NCI-H1092 treated with DMSO at 0.1 percent for 48 hours (cell line): ENCODE measurements around the gene RNF32.
A peak's percentile ranks its signal among the peaks of the same experiment; 100 is the strongest.

Experiments used
- DNase-seq: peaks from one replicate; lab custom pipeline; 2025; lab: John Stamatoyannopoulos, UW

The RNF32 gene

DNA sequence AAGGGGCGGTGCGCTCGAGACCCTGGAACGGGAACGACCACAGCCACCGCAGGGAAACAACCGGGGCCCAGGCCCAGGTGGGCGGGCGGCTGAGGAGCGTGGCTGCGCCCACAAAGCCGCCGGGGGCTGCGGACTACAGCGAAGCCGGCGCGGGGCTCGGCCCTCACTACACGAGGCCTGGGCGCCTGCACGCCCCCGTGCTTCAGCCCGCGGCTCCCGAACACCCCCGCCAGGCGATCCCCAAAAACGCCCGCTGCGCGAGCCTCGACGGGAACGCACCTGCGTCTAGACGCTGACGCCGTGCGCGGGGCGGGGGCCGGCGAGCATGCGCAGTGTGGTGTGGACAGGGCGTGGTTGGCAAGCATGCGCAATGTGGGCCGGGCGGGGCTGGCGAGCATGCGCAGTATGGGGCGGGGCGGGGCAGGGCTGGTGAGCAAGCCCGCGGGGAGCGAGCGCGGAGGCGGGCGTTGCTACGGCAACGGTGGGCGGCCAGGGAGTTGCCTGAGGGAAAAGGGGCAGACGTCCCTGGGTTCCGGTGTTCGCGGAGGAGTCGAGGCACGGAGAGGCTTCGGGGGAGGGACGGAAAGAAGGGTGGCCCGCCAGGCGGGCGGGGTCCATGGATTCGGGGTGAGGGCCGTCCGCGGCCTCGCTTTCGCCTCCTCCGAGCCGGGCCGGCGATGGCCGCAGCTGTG is at the start of gene RNF32:
TSS of gene RNF32 (plus strand) at position 518 of the 692 bp plus-strand sequence. CDS start 3,104 bp downstream, outside the sequence.
- peak; percentile 84 for DNase-seq

DNA sequence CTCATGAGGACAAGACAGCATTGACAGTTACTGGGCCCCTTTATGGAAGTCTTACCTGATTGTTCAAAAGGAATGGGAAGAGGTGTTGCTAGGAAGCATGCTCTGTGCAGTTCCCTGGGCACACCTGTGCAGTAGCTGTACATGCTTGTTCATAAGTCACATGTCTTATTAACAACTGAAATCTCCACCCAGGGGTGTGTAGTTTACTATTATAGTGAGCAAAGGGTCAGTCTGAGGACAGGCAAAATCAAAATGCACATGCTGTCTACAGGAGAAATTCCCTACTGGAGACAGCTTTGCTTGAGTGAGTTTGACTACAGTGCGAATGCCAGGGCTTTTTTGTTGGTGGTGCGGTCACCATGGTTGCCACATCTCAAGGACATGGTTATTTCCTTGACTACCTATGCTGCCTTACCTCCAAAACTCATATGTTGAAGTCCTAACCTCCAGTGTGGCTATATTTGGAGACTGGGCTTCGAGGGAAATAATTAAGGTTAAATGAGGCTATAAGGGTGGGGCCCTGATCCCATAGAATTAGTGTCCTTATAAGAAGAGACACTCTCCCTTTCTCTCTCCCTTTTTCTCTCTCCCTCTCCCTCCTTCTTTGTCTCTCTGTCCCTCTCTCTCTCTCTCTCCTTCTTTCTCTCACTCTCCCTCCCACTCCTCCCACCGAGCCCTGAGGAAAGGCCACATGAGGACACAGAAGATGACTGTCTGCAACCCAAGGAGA is 48.3 kb upstream of the RNF32 start:
- no peak for DNase-seq

DNA sequence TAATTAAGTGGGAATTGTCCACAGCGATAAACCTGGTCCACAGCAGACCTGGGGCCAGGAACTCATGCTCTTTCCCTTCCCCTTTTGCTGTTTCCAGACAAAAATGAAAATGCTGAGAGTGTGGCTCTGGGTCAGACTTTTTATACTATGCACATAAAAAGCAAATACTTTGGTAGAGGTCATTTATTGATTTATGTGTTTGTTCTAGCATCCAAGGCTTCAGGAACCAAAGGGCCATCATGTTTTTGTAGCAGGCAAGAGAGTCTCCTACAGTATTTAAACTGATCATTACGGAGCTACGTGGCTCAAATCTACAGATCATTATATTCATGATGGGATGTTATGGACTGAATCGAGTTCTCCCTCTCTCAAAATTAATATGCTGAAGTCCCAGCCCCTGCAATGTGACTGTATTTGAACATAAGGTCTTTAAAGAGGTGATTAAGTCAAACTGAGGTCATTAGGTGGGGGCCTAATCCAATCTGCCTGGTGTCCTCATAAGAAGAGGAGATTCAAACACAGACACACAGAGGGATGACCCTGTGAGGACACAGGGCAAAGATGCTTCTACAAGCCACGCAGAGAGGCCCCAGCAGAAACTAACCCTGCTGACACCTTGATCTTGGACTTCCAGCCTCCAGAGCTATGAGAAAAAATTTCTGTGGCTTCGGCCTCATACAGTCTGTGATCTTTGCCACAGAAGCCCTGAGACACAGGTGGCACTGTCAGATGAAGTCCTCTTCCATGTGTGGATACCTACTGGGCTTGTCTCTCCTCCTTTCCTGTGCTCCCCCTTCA is 46.1 kb upstream of the RNF32 start:
- DNase-seq: no peak

DNA sequence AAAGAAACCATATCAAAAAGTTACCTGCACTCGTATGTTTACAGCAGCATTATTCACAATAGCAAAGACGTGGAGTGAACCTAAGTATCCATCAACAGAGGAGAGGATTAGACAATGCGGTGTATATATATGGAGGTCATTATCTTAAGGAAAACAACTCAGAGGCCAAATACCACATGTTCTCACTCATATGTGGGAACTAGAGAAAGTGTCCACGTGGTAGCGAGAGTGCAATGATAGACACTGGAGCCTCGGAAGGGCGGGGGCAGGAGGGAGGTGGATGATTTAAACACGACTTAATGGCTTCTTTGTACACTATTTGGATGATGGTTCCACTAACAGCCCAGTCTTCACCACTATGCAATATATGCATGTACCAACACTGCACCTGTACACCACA is 40.1 kb upstream of the RNF32 start:
- DNase-seq: no peak

DNA sequence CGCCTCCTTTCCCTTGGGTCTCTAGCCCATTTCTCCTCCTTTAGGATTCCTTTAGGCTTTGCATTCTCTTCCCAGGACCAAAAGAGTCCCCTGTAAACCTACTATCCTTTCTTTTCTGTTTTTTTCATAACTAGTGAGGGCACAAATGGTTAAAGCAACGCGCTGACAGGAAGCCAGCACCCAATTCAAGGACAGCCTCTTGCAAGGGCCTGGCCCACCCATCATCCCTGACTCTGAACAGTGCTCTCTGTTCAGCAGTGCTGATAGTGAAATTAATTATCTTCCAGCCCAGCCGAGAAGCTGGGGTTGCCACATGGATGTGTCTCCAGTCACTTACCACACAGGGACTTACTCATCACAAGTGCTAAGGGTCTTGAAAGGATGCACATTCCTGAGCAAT is 38.3 kb upstream of the RNF32 start:
- DNase-seq: no peak

DNA sequence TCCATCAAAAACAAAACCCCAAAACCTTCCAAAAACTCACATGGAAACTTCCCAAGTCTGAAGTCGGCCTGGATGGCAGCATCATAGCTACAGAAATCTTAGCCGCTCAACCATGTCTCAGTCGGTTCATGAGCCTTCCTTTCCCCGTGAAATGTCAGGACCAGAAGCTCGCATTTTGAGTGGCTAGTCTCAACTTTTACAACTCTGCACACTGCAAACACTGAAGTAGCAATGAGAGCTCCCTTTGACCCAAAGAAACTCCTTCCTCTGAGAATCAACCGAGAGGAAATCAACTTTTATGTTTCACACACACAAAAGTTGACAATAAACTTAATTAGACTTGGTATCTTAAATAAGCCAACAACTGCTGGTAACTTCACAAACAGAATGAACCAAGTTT is 37.6 kb upstream of the RNF32 start:
- DNase-seq: no peak

DNA sequence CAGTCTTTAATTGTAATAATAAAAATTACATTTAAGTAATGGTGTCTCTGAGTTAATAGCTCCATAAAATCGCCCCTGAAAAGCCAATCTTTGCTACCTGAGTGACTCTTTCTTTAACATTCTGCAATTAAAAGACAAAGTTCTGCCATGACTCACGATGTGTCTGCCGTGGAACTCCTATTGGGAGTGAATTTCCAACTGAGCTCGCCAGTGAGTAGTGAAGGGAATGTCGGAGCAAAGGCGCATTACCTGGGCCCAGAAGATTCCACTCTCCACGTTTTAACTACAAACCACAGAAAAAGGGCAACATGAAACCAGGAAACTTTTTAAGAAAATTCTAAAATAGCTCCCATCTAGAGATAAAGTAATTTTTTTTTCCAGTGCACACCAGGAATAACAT is 36.9 kb upstream of the RNF32 start:
- DNase-seq: no peak

DNA sequence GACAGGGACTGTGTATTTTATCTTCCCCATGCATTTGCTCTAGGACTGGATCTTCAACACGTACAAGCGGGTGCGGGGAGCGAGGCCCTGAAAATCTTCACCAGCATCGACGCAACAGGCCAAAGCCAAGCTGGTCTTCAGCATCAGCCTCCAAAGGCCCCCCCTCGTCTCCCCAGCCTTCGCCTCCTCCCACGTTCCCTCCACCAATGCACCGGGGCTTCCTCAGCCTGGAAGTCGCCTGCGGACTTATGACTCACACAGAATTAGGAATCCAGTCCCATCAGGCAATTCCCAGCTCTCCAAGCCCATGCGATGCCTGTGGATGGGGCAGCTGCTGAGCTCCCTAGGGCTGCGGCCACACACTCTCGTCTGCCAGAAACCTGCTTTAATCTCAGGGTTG is 36.3 kb upstream of the RNF32 start:
- no peak for DNase-seq

DNA sequence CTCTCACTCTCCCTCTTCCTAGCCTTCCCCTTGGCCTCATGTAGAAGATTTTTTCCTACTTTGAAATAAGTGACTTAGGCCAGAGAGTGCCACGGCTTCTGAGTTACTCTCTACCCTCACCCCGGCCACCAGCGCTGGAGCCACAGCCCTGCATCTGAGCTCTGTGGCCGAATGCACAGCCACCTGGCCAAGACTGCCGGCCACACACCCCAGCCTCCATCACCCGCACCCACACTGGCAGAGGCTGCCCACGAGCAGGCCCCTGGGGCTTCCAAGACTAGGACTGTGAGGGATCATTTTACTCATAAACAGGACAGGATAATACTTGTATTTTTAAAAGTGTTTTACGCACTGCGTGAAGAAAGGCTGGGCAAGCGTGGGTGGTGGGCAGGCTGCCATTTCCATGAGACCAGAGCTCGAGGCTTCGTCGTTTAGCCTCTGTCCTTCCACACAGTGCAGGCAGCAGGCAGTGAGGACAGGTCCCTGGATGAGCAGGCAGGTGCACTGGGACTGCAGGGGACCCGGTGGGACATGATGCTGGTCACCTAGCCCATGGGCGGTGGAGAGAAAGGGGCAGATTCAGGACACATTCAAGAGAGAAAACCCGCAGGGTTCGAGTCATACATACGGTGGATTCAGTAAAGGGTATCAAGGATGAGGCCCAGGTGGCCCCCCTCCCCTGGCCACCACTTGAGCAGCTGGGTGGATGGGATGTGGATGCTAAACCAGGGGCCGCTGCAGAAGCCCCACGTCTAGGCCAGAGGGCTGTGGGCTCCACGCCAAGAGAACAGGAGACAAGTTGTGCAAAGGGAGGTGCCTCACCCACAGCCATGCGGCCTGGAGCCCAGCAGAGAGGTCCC is 35.5 kb upstream of the RNF32 start:
- DNase-seq: no peak

DNA sequence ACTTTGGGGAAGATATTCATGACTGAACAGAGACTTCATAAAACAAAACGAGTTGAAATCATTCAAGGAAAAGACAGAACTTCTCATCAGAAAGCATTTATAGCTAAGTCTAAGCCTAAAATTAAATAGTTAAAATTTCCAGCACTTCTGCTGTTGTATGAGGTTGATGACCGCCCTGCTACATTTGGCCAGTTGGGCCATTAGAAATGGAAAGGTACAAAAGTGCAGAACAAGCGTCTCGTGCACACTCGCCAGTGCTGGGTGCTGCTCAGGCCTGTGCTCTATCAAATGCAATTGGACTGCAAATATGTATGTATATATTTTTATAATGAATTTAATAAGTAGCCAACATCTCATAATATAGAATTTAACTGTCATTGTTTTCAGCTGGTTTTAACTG is 34.4 kb upstream of the RNF32 start:
- no peak for DNase-seq

DNA sequence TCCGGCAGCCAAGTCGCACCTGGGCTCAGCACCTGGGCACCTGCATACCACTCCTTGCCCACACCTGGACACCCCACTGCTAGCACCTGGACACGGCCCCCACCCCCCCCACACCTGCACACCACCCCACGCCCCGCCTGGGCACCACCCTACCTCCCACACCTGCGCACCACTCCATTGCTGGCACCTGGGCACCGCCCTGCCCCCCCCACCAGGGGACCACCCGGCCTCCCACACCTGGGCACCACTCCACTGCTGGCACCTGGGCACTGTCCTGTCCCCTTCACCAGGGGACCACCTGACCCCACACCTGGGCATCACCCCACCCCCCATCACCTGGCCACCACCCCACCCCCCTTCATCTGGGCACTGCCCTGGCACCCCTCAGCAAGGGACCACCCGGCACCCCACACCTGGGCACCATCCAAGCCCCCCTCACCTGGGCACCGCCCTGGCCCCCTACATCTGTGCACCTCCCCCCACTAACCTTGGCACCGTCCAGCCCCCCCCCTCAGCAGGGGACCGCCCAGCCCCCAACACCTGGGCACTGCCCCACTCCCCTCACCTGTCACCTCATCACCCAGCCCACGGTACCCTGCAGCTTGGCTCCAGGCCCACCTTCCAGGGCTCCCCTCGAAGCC is 33.8 kb upstream of the RNF32 start:
- DNase-seq: no peak

DNA sequence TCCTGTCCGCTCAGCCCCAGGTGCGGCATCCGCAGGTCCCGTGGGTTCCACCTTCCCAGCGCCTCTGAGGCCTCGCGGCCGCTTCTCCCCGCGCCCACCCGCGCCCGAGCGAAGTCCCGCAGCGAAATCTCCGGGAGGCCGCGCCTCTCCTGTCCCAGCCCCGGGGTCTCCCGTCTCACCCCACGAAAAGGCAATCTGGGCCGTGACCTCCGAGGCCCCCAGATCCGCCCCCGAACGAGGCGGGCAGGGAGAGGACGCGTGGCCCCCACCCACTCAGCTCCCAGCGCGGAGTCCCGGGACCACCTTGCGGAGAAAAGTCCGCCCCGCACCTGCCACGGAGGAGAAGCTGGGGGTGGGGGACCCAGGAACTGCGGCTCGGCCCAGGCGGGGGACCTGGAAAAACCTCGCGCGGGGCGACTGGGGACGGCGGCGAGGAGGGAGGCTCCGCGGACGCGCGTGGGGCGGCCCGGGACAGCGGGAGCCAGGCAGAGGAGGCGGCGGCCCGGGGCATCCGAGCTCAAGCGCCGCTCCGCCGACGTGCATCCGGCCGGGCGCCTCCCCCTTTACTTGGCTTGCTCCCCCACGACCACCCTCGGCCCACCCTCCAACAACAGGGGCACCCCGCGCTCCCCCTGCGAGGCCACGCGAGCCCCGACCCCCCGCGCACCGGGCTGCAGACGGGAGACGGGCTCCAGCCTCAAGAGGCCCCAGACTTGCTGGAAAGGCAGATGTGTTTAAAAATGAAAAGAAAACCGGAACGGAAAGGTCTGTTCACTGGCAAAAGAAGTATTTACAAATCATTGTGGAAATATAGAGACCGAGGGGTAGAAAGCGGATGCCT is 33.0 kb upstream of the RNF32 start:
- DNase-seq: no peak

DNA sequence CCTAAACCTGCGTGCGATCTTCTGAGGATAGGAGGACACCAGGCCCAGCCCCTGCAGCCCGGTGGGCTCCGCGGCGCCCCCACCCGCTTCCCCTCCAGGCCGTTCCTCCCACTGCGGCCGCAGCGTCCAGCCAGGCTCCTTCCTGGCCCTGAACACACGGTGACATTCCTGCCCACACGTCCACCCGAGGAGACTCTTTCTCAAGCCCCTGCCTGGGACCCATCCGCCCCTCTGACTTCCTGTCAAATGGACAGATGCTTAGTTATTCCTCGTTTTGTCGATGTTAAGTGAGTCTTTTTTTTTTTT is 32.4 kb upstream of the RNF32 start:
- DNase-seq: no peak

DNA sequence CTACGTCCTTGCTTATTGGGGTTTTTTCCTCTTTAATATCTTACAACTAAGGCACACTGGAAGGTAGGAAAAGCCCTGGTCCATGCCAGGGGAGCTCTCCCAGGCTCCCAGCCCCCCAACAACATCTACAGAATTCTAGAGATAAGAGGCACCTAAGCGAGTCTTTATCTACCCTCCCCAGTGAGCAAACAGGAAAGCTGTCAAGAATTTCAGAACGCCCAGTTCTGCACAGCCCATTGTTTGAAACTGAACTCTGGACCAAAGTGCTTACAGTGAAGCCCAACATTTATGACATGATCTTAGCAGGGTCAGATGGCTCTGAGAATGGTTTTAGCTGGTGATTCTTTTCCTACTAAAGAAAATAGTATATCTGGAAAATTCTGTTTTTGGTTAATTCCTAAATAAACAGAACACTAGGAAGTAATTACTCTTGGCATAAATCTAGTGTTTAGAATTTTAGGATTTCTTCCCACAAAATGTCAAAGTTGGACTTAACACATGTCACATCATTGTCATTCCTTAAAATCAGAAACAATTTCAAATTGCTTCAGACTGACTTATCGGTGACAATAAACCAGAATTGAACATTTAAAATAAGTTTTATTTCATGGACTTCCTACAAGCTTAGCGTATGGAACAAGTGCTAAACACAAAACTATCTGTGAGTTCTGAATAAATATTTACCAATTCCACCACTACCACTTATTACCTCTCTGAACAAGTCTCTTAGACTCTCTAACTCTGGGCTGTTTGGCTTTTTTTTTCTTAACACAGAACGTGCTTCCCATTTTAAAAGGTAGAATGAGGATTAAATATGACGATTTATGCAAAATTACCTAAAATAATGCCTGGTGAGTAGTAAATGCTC is 31.3 kb upstream of the RNF32 start:
- no peak for DNase-seq

DNA sequence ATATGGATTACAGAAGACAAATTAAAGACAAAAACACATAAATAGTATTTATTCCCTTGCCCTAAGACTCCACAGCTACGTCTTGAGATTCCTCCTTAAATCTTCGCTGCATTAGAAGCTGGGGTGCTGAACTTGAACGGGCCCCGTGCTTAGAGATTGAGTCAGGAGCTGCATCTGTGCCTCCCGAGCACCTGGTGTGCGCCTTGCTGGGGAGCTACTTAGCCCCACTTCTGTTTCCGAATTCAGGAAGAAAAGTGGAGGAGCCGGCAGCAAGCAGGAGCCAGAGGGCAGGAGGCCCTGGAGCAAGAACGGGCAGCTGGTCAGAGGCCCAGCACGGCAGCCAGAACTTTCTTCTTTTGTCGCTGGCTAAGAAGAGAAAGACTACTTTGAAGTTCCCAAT is 30.4 kb upstream of the RNF32 start:
- DNase-seq: no peak

DNA sequence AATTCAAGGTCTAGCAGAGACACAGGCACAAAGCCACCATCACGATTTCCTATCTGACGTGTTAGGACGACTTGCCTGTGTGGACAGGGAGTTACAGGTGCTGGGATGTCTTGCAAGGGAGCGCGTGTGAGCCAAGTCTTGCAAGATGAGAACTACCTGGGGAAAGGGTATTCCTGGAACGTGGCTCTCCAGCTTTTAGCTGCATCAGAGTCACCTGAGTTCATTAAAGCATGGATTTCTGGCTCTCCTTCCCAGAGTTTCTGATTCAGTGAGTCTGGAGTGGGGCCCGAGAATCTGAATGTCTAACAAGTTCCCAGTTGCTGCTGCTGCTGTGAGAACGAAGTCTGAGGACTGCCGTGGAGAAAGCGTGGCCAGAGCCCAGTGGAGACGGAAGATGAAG is 30.0 kb upstream of the RNF32 start:
- DNase-seq: no peak

DNA sequence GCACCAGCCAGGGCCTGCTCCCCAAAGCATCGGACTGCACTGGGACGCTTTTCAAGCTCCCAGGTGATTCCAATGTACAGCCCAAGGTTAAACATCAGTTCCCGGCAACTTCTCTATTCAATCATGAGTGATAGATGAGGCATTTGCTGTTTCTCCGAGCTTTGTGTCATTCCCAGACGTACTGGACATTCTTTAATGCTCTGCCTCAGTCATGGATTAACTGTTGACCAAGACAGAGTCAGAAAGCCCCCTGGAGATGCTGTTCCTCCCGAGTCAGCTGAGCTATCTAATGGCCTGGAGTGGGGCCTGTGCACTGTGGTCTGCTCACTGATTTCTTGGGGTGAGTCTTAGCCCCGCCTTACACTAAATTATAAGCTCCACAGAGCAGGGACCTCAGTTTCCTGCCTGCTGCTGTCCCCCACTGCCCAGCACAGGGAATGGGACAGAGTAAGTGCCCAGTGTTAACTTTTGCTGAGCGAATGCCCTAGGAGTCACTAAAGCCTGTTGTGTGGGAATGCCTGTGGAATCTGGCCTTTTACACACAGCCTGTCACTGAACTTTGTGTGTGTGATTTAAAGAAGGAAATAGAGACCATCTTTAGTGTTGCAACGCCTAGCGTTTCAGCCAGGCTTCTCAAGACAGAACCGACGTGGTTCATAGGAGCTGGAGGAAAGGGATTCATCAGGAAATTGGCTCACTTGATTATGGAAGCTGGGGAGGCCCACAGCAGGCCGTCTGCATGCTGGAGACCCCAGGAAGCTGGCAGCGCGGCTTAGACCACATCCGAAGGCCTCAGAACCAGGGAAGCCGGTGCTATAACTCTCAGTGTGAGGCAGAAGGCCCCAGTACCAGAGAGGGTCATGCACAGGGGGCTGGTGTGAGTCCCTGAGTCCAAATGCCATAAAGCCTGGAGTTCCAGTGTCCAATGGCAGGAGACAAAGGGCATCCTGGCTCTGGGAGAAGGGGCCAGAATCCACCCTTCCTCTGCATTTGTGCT is 29.3 kb upstream of the RNF32 start:
- DNase-seq: no peak

DNA sequence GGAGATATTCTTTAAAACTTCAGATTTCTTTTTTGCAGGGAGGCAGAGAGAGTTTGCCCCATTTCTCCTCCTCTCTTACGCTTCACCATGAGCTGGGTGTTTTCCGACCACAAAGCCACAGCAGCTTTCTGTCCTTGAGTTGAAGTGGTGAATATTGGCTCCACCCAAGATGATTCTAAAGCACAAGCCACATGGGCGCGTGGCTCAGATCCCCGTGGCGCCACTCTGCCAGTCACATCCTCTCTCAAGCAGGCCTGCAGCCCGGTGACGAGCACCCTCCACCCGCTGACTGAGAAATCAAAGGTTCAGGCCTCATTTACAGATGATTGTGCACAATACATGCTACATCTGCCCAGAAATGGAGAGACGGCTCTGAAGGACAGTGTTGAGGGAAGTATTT is 27.6 kb upstream of the RNF32 start:
- DNase-seq: no peak
